Osteoblast (primary cell): ENCODE results near the gene C12orf54. TPM values are rescaled to one million over a fixed set of nuclear protein-coding genes. Genes with fewer than 3 reads are reported as not detected.
"Not testable (repeated sequence)": the region's sequence is repeated elsewhere in the genome, so short reads cannot be mapped to it uniquely, and the experiment has no call there.

Source experiments
- DNase-seq: peaks from one replicate; pipeline ENCODE4 v3.0.0; 2011; ENCODE audit warnings: low spot score, mixed read lengths; ENCODE audit not compliant: insufficient read length; ENCODE audit errors: missing footprints
- H2AFZ ChIP-seq: 2 replicates; pipeline ENCODE4 v1.6.0; 2011; ENCODE audit warnings: mild to moderate bottlenecking, low read length
- H3K27ac ChIP-seq: 2 replicates; pipeline ENCODE4 v1.5.1; 2011; ENCODE audit warnings: mild to moderate bottlenecking, low read depth, low read length, moderate library complexity
- H3K27me3 ChIP-seq: 2 replicates; pipeline ENCODE4 v1.6.0; 2012; ENCODE audit warnings: mild to moderate bottlenecking, control low read depth, inconsistent platforms, low read length, moderate library complexity; ENCODE audit not compliant: insufficient read depth
- H3K36me3 ChIP-seq: 2 replicates; pipeline ENCODE4 v1.5.1; 2011; ENCODE audit warnings: mild to moderate bottlenecking, low read length, control low read depth, moderate library complexity; ENCODE audit not compliant: insufficient read depth
- H3K4me1 ChIP-seq: 2 replicates; pipeline ENCODE4 v1.5.1; 2011; ENCODE audit warnings: mild to moderate bottlenecking, low read length, control low read depth, moderate library complexity; ENCODE audit not compliant: insufficient read depth
- H3K4me2 ChIP-seq: 2 replicates; pipeline ENCODE4 v1.6.0; 2011; ENCODE audit warnings: mild to moderate bottlenecking, low read length; ENCODE audit not compliant: insufficient read depth
- H3K4me3 ChIP-seq: fragments of 200-600 bp; sonication (generic); 3 replicates; pipeline ENCODE4 v1.5.1; 2012; ENCODE audit warnings: mild to moderate bottlenecking, low read length, inconsistent platforms; ENCODE audit not compliant: insufficient read depth
- H3K79me2 ChIP-seq: 2 replicates; pipeline ENCODE4 v1.6.0; 2012; ENCODE audit warnings: mild to moderate bottlenecking, low read length, control low read depth, inconsistent platforms; ENCODE audit not compliant: insufficient read depth
- H3K9me3 ChIP-seq: 2 replicates; pipeline ENCODE4 v1.5.1; 2011; ENCODE audit warnings: low read depth, low read length, control low read depth
- H4K20me1 ChIP-seq: 2 replicates; pipeline ENCODE4 v1.6.0; 2012; ENCODE audit warnings: mild to moderate bottlenecking, low read length, control low read depth; ENCODE audit not compliant: insufficient read depth
- CTCF ChIP-seq: IDR thresholded peaks from 2 replicates; pipeline ENCODE4 v1.5.1; 2011; ENCODE audit warnings: mild to moderate bottlenecking, low read depth, low read length, moderate library complexity; ENCODE audit errors: extremely low read depth
- total RNA-seq: library from RNA; depleted of rRNA; stranded (reverse); fragments of >200 nt; gene quantifications from 2 replicates; pipeline ENCODE4 v1.2.3, GENCODE V29; 2012

C12orf54 gene
- total RNA-seq, 1 donor, result not detected

- H4K20me1 ChIP-seq, result no peaks in the 10 kb centered on the region
These were observed 10.0 kb upstream of the C12orf54 start, which contains the start of gene ANP32D for GRCh38 chr12:48472259-48472658. TSS of gene ANP32D (plus strand) at chr12:48472559. CDS start at chr12:48472665, 106 bp downstream.

GRCh38 chr12:48473061-48473460 is 9.2 kb upstream of the C12orf54 start:
- no peaks in the 10 kb centered on the region for H3K4me1 ChIP-seq
- no peaks in the 10 kb centered on the region for H3K9me3 ChIP-seq
- H3K36me3 ChIP-seq, result no peaks in the 10 kb centered on the region
- H2AFZ ChIP-seq, result no peak overlapping the region
- no peaks in the 10 kb centered on the region for H3K27me3 ChIP-seq
- TF ChIP-seq CTCF, result no peak
- no peak overlapping the region for H3K27ac ChIP-seq
- DNase-seq, result no peak
- H3K79me2 ChIP-seq, result no peaks in the 10 kb centered on the region
- H4K20me1 ChIP-seq, result no peaks in the 10 kb centered on the region
- no peak overlapping the region for H3K4me2 ChIP-seq
- no peak overlapping the region for H3K4me3 ChIP-seq

More at GRCh38 chr12:48472259-48472658, 10.0 kb upstream of the C12orf54 start, which contains the start of gene ANP32D:
- no peak for DNase-seq
- no peak within 1 kb of the TSS for H3K27ac ChIP-seq
- TF ChIP-seq CTCF, result no peak
- H3K9me3 ChIP-seq, result no peaks in the 10 kb centered on the region
- no peak within 1 kb of the TSS for H2AFZ ChIP-seq
- H3K36me3 ChIP-seq, result no peaks in the 10 kb centered on the region
- no peak within 1 kb of the TSS for H3K4me3 ChIP-seq
- H3K27me3 ChIP-seq, result no peaks in the 10 kb centered on the region
- no peaks in the 10 kb centered on the region for H3K4me1 ChIP-seq
- H3K4me2 ChIP-seq, result no peak within 1 kb of the TSS
- no peaks in the 10 kb centered on the region for H3K79me2 ChIP-seq

- H3K27me3 ChIP-seq, H3K4me2 ChIP-seq, DNase-seq, H3K9me3 ChIP-seq, H3K4me1 ChIP-seq, H3K4me3 ChIP-seq, H3K79me2 ChIP-seq, H3K36me3 ChIP-seq, H3K27ac ChIP-seq, H4K20me1 ChIP-seq, H2AFZ ChIP-seq: not testable (repeated sequence)
These were observed 7.8 kb upstream of the C12orf54 start for GRCh38 chr12:48474497-48474896.

- no peak for TF ChIP-seq CTCF
- no peak overlapping the region for H3K4me3 ChIP-seq
- no peaks in the 10 kb centered on the region for H3K4me1 ChIP-seq
- no peaks in the 10 kb centered on the region for H3K79me2 ChIP-seq
- no peak overlapping the region for H2AFZ ChIP-seq
- no peaks in the 10 kb centered on the region for H4K20me1 ChIP-seq
- no peaks in the 10 kb centered on the region for H3K27me3 ChIP-seq
- no peaks in the 10 kb centered on the region for H3K36me3 ChIP-seq
- no peak for DNase-seq
- H3K27ac ChIP-seq, result no peak overlapping the region
- no peaks in the 10 kb centered on the region for H3K9me3 ChIP-seq
- H3K4me2 ChIP-seq, result no peak overlapping the region
These were observed 632 bp downstream of the C12orf54 start for GRCh38 chr12:48482930-48483329.

- H3K79me2 ChIP-seq, result no peaks in the 10 kb centered on the region
- no peak overlapping the region for H3K4me3 ChIP-seq
- no peaks in the 10 kb centered on the region for H3K9me3 ChIP-seq
- TF ChIP-seq CTCF, result no peak
- no peak overlapping the region for H3K4me2 ChIP-seq
- no peaks in the 10 kb centered on the region for H3K36me3 ChIP-seq
- H4K20me1 ChIP-seq, result no peaks in the 10 kb centered on the region
- H2AFZ ChIP-seq, result no peak overlapping the region
- H3K27ac ChIP-seq, result no peak overlapping the region
- no peaks in the 10 kb centered on the region for H3K27me3 ChIP-seq
- H3K4me1 ChIP-seq, result no peaks in the 10 kb centered on the region
- no peak for DNase-seq
These were observed 4.0 kb downstream of the C12orf54 start for GRCh38 chr12:48486261-48486660.
